Activated naive CD4-positive, alpha-beta T cell treated with anti-CD3 and anti-CD28 coated beads for 36 hours (primary cell): Measurements from ENCODE around the gene APOBEC3B. TPM values are rescaled to one million over a fixed set of nuclear protein-coding genes. Genes with fewer than 3 reads are reported as not detected.
"Not testable (repeated sequence)": the region's sequence is repeated elsewhere in the genome, so short reads cannot be mapped to it uniquely, and the experiment has no call there.

Source experiments
- CTCF ChIA-PET: fragments of 350-600 bp; sonication (Branson Sonifier 250); formaldehyde crosslinking; loops from one replicate; lab custom pipeline; 2021; ENCODE audit warnings: antibody characterized with exemption; lab: Charles Lee
- DNase-seq: peaks from one replicate; pipeline ENCODE4 v3.0.0-alpha.2; 2020
- H3K27ac Mint-ChIP-seq: one replicate; pipeline ENCODE4 v1.8.0; 2021; ENCODE audit warnings: mild to moderate bottlenecking, mixed read lengths
- H3K27me3 Mint-ChIP-seq: one replicate; pipeline ENCODE4 v1.8.0; 2021; ENCODE audit warnings: low read depth, mixed read lengths
- H3K36me3 Mint-ChIP-seq: one replicate; pipeline ENCODE4 v1.8.0; 2021; ENCODE audit warnings: low read depth, mixed read lengths
- H3K4me1 Mint-ChIP-seq: one replicate; pipeline ENCODE4 v1.8.0; 2021; ENCODE audit warnings: low read depth, mixed read lengths
- H3K4me3 Mint-ChIP-seq: one replicate; pipeline ENCODE4 v1.8.0; 2021; ENCODE audit warnings: mild to moderate bottlenecking, moderate library complexity, mixed read lengths
- H3K9me3 Mint-ChIP-seq: one replicate; pipeline ENCODE4 v1.8.0; 2021; ENCODE audit warnings: mixed read lengths
- intact Hi-C: fragments of 100-400 bp; cut with micrococcal nuclease; formaldehyde crosslinking; loops from one replicate; pipeline ENCODE4 v1.15.1; 2023
- total RNA-seq, 2 experiments: library from RNA; stranded (reverse); gene quantifications; one replicate each; pipeline ENCODE4 v1.2.3, GENCODE V29; 2021

Gene APOBEC3B
- total RNA-seq, 2 experiments from 2014 or later: 5.5 to 6.0 TPM

- Mint-ChIP-seq H3K4me1 (peaks cover 22% of the 10 kb centered on the region), H3K4me3 (peak overlapping the region; percentile 55)
Observed at GRCh38 chr22:38953577-38954413, 28.4 kb upstream of the APOBEC3B start.

GRCh38 chr22:38954414-38955043 is 27.6 kb upstream of the APOBEC3B start:
- peaks cover 24% of the 10 kb centered on the region for H3K4me1 Mint-ChIP-seq

More at GRCh38 chr22:38953577-38954413, 28.4 kb upstream of the APOBEC3B start:
- Mint-ChIP-seq H3K36me3 (no peaks in the 10 kb centered on the region), H3K9me3 (no peaks in the 10 kb centered on the region), H3K27me3 (no peaks in the 10 kb centered on the region), H3K27ac (peak overlapping the region; percentile 91)
- intact Hi-C loops: loop anchor here (1.0 kb wide), 3 partner anchors 12 to 79 kb away; no protein-coding TSS in a partner anchor
- CTCF ChIA-PET: interaction anchor here (1.0 to 1.5 kb wide), 4 partner anchors 11 to 84 kb away, joined by 3 to 9 read pairs (median 6); no protein-coding TSS in a partner anchor
- DNase-seq: peak; percentile 94

GRCh38 chr22:38955250-38955905 is 26.8 kb upstream of the APOBEC3B start:
- Mint-ChIP-seq H3K4me1 (peaks cover 24% of the 10 kb centered on the region), H3K27me3 (no peaks in the 10 kb centered on the region), H3K27ac (peak overlapping the region; percentile 83), H3K9me3 (no peaks in the 10 kb centered on the region), H3K4me3 (no peak overlapping the region), H3K36me3 (no peaks in the 10 kb centered on the region)
- CTCF ChIA-PET: interaction anchor here (0.5 to 1.4 kb wide), 5 partner anchors 13 to 131 kb away, joined by 3 read pairs; no protein-coding TSS in a partner anchor
- DNase-seq: no peak
- intact Hi-C loops: no loop called here

More at GRCh38 chr22:38954414-38955043, 27.6 kb upstream of the APOBEC3B start:
- H3K36me3 Mint-ChIP-seq: no peaks in the 10 kb centered on the region
- no peaks in the 10 kb centered on the region for H3K9me3 Mint-ChIP-seq
- H3K27me3 Mint-ChIP-seq: no peaks in the 10 kb centered on the region
- intact Hi-C loops: loop anchor here (1.0 kb wide), 3 partner anchors 13 to 80 kb away; no protein-coding TSS in a partner anchor
- no peak for DNase-seq
- H3K4me3 Mint-ChIP-seq: no peak overlapping the region
- H3K27ac Mint-ChIP-seq: peak overlapping the region; percentile 83
- CTCF ChIA-PET: interaction anchor here (1.0 to 1.5 kb wide), 3 partner anchors 12 to 85 kb away, joined by 3 to 9 read pairs (median 8); no protein-coding TSS in a partner anchor

- no peak overlapping the region for H3K4me3 Mint-ChIP-seq
- H3K27me3 Mint-ChIP-seq: no peaks in the 10 kb centered on the region
- H3K9me3 Mint-ChIP-seq: no peaks in the 10 kb centered on the region
- peaks cover 24% of the 10 kb centered on the region for H3K4me1 Mint-ChIP-seq
- DNase-seq: no peak
- CTCF ChIA-PET: interaction anchor here (0.5 to 1.2 kb wide), 4 partner anchors 28 to 130 kb away, joined by 3 read pairs; no protein-coding TSS in a partner anchor
- no peaks in the 10 kb centered on the region for H3K36me3 Mint-ChIP-seq
- intact Hi-C loops: no loop called here
- H3K27ac Mint-ChIP-seq: peak overlapping the region; percentile 0
Observed at GRCh38 chr22:38955926-38956325, 26.2 kb upstream of the APOBEC3B start.

- Mint-ChIP-seq H3K4me3 (no peak overlapping the region), H3K27me3 (no peaks in the 10 kb centered on the region), H3K36me3 (no peaks in the 10 kb centered on the region), H3K27ac (peak overlapping the region; percentile 70), H3K4me1 (peaks cover 24% of the 10 kb centered on the region), H3K9me3 (no peaks in the 10 kb centered on the region)
- DNase-seq: no peak
- CTCF ChIA-PET: interaction anchor here (1.4 kb wide), 1 partner anchor 17 kb away, joined by 5 read pairs; no protein-coding TSS in a partner anchor
- intact Hi-C loops: no loop called here
Observed at GRCh38 chr22:38956551-38956950, 25.6 kb upstream of the APOBEC3B start.

GRCh38 chr22:38957046-38957770 is 24.9 kb upstream of the APOBEC3B start, which contains the start of gene APOBEC3A:
Gene APOBEC3A, plus strand, starts transcription at chr22:38957609. Its CDS starts 83 bp downstream, at chr22:38957692.
- Mint-ChIP-seq H3K9me3 (no peaks in the 10 kb centered on the region), H3K4me1 (peaks cover 24% of the 10 kb centered on the region), H3K27ac (peak within 1 kb of the TSS; percentile 70), H3K27me3 (no peaks in the 10 kb centered on the region), H3K4me3 (no peak within 1 kb of the TSS), H3K36me3 (no peaks in the 10 kb centered on the region)
- CTCF ChIA-PET: interaction anchor here (1.4 kb wide), 1 partner anchor 17 kb away, joined by 5 read pairs; no protein-coding TSS in a partner anchor
- intact Hi-C loops: no loop called here
- no peak for DNase-seq

GRCh38 chr22:38957808-38958650 is 24.1 kb upstream of the APOBEC3B start:
- Mint-ChIP-seq H3K27ac (no peak overlapping the region), H3K4me1 (peaks cover 20% of the 10 kb centered on the region), H3K36me3 (no peaks in the 10 kb centered on the region), H3K9me3 (no peaks in the 10 kb centered on the region), H3K27me3 (no peaks in the 10 kb centered on the region), H3K4me3 (no peak overlapping the region)
- DNase-seq: no peak
- CTCF ChIA-PET: interaction anchor here (1.4 kb wide), 1 partner anchor 16 kb away, joined by 5 read pairs; no protein-coding TSS in a partner anchor
- intact Hi-C loops: no loop called here

GRCh38 chr22:38958651-38958943 is 23.6 kb upstream of the APOBEC3B start:
- H3K27me3 Mint-ChIP-seq, DNase-seq, H3K9me3 Mint-ChIP-seq, intact Hi-C loops, CTCF ChIA-PET, H3K36me3 Mint-ChIP-seq, H3K27ac Mint-ChIP-seq, H3K4me3 Mint-ChIP-seq: not testable (repeated sequence)
- H3K4me1 Mint-ChIP-seq: peaks cover 16% of the 10 kb centered on the region

GRCh38 chr22:38959590-38959989 is 22.6 kb upstream of the APOBEC3B start:
- DNase-seq: peak; percentile 20
- Mint-ChIP-seq H3K4me3 (no peak overlapping the region), H3K4me1 (peaks cover 8% of the 10 kb centered on the region), H3K27me3 (no peaks in the 10 kb centered on the region), H3K9me3 (no peaks in the 10 kb centered on the region), H3K36me3 (no peaks in the 10 kb centered on the region), H3K27ac (no peak overlapping the region)
- intact Hi-C loops: no loop called here
- CTCF ChIA-PET: interaction anchor here (0.5 kb wide), 1 partner anchor 22 kb away, joined by 3 read pairs; no protein-coding TSS in a partner anchor

GRCh38 chr22:38960673-38961072 is 21.5 kb upstream of the APOBEC3B start:
- intact Hi-C loops, CTCF ChIA-PET, H3K36me3 Mint-ChIP-seq, H3K4me1 Mint-ChIP-seq, DNase-seq, H3K27me3 Mint-ChIP-seq, H3K27ac Mint-ChIP-seq, H3K4me3 Mint-ChIP-seq, H3K9me3 Mint-ChIP-seq: not testable (repeated sequence)

- H3K36me3 Mint-ChIP-seq, DNase-seq, H3K27me3 Mint-ChIP-seq, H3K9me3 Mint-ChIP-seq, H3K27ac Mint-ChIP-seq, intact Hi-C loops, H3K4me3 Mint-ChIP-seq, H3K4me1 Mint-ChIP-seq, CTCF ChIA-PET: not testable (repeated sequence)
Observed at GRCh38 chr22:38963291-38963738, 18.8 kb upstream of the APOBEC3B start.
